Keratinocyte (primary cell): Measurements from ENCODE around the gene ZNF443. TPM values are rescaled to one million over a fixed set of nuclear protein-coding genes. Genes with fewer than 3 reads are reported as not detected.

Experiments
- DNase-seq: peaks from one replicate; pipeline ENCODE4 v3.0.0-alpha.2; 2011; ENCODE audit warnings: low read depth, missing footprints, low spot score
- FAIRE-seq: peaks from 2 replicates; lab custom pipeline; 2011; peaks lifted over from hg19 to GRCh38; lab: Jason Lieb, UNC
- H2AFZ ChIP-seq: 2 replicates; pipeline ENCODE4 v1.6.0; 2012; ENCODE audit warnings: low read length, control low read depth, inconsistent platforms; ENCODE audit not compliant: control insufficient read depth
- H3K27ac ChIP-seq: 2 replicates; pipeline ENCODE4 v1.5.1; 2011; ENCODE audit warnings: low read length; ENCODE audit not compliant: control insufficient read depth, insufficient read depth
- H3K27me3 ChIP-seq: 3 replicates; pipeline ENCODE4 v1.6.0; 2011; ENCODE audit warnings: low read length; ENCODE audit not compliant: control insufficient read depth, insufficient read depth; ENCODE audit errors: extremely low read depth
- H3K36me3 ChIP-seq, 2 experiments: 2 replicates in 1 of 2; 3 replicates in 1 of 2; pipeline ENCODE4 v1.5.1; 2011; ENCODE audit warnings: low read length in 2 of 2, mild to moderate bottlenecking in 1 of 2; ENCODE audit not compliant: control insufficient read depth in 2 of 2, insufficient read depth in 2 of 2; ENCODE audit errors: extremely low read depth in 1 of 2
- H3K4me1 ChIP-seq: 3 replicates; pipeline ENCODE4 v1.5.1; 2011; ENCODE audit warnings: low read length; ENCODE audit not compliant: control insufficient read depth, insufficient read depth; ENCODE audit errors: extremely low read depth
- H3K4me2 ChIP-seq: 3 replicates; pipeline ENCODE4 v1.6.0; 2011; ENCODE audit warnings: low read depth, low read length; ENCODE audit not compliant: control insufficient read depth, insufficient read depth; ENCODE audit errors: extremely low read depth
- H3K4me3 ChIP-seq, 3 experiments: fragments of 200-600 bp in 1 of 3; sonication (generic) in 1 of 3; 2 replicates in 2 of 3; 3 replicates in 1 of 3; pipeline ENCODE4 v1.5.1; 2011 to 2016; ENCODE audit warnings: low read length in 3 of 3, mild to moderate bottlenecking in 3 of 3, control low read depth in 2 of 3, inconsistent platforms in 1 of 3, low read depth in 1 of 3, mixed read lengths in 1 of 3, mixed run types in 1 of 3, moderate library complexity in 1 of 3; ENCODE audit not compliant: control insufficient read depth in 2 of 3, insufficient read depth in 2 of 3; ENCODE audit errors: extremely low read depth in 1 of 3
- H3K79me2 ChIP-seq: 2 replicates; pipeline ENCODE4 v1.6.0; 2012; ENCODE audit warnings: low read length; ENCODE audit not compliant: control insufficient read depth, insufficient read depth
- H3K9ac ChIP-seq: 3 replicates; pipeline ENCODE4 v1.6.0; 2011; ENCODE audit warnings: low read length; ENCODE audit not compliant: control insufficient read depth, insufficient read depth; ENCODE audit errors: extremely low read depth
- H3K9me1 ChIP-seq: 3 replicates; pipeline ENCODE4 v1.6.0; 2011; ENCODE audit warnings: low read length; ENCODE audit not compliant: control insufficient read depth, insufficient read depth; ENCODE audit errors: extremely low read depth
- H3K9me3 ChIP-seq: 2 replicates; pipeline ENCODE4 v1.5.1; 2012; ENCODE audit warnings: low read depth, low read length; ENCODE audit not compliant: control insufficient read depth
- H4K20me1 ChIP-seq: 3 replicates; pipeline ENCODE4 v1.6.0; 2011; ENCODE audit warnings: low read length; ENCODE audit not compliant: control insufficient read depth, insufficient read depth; ENCODE audit errors: extremely low read depth
- EZH2 ChIP-seq: IDR thresholded peaks from one replicate; pipeline ENCODE4 v1.6.1; 2012; ENCODE audit warnings: inconsistent platforms, mild to moderate bottlenecking, low read length, moderate library complexity
- dilution Hi-C: fragments of 300-500 bp; cut with MboI; formaldehyde crosslinking; loops from one replicate; pipeline ENCODE4 v1.7.0; 2020; ENCODE audit warnings: low sequenced_read_pairs; ENCODE audit not compliant: extremely low pct_ligation_motif_present
- polyA plus RNA-seq, 5 experiments: library from polyadenylated mRNA; depleted of rRNA in 3 of 5; stranded (reverse) in 3 of 5; stranded (forward) in 1 of 5; unstranded in 1 of 5; fragments of >200 nt; gene quantifications; 1 replicate in 1 of 5; 2 replicates in 3 of 5; 3 replicates in 1 of 5; pipeline versions ENCODE4 v1.2.1 to v1.2.3, GENCODE V29; 2011 to 2012; ENCODE audit warnings: missing spikeins in 2 of 5, low read depth in 1 of 5, low replicate concordance in 1 of 5
- TF ChIP-seq, protein P1 (sequence below), 3 experiments: IDR thresholded peaks in 1 of 3; conservative IDR thresholded peaks in 1 of 3; optimal IDR thresholded peaks in 1 of 3; 2 replicates in 2 of 3; 3 replicates in 1 of 3; pipeline versions ENCODE3 to v1.5.1; 2011; ENCODE audit warnings: low read length in 3 of 3, mild to moderate bottlenecking in 3 of 3, moderate library complexity in 2 of 3, control low read depth in 1 of 3, inconsistent platforms in 1 of 3; ENCODE audit not compliant: insufficient read depth in 2 of 3; ENCODE audit errors: extremely low read depth in 1 of 3

The ZNF443 gene
- polyA plus RNA-seq, 1 donor (not counting 4 experiments of a cell fraction or from before 2014, with no cell fraction given): 3.1 TPM

DNA sequence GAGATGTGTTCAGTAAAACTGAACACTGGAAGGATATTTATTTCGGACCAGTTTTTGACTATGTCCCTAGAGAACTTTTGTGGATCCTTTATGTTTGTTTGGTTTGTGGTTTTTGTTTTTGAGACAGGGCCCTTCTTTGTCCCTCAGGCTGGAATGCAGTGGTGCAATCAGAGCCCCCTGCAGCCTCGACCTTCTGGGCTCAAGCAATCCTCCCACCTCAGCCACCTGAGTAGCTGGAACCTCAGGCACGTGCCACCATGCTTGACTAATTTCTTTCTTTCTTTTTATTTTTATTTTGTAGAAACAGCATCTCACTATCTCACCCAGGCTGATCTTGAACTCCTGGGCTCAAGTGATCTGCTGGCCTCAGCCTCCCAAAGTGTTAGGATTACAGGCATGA, 44.8 kb upstream of the ZNF443 start:
- FAIRE-seq (no peak), DNase-seq (no peak)
- TF ChIP-seq, protein P1, sequence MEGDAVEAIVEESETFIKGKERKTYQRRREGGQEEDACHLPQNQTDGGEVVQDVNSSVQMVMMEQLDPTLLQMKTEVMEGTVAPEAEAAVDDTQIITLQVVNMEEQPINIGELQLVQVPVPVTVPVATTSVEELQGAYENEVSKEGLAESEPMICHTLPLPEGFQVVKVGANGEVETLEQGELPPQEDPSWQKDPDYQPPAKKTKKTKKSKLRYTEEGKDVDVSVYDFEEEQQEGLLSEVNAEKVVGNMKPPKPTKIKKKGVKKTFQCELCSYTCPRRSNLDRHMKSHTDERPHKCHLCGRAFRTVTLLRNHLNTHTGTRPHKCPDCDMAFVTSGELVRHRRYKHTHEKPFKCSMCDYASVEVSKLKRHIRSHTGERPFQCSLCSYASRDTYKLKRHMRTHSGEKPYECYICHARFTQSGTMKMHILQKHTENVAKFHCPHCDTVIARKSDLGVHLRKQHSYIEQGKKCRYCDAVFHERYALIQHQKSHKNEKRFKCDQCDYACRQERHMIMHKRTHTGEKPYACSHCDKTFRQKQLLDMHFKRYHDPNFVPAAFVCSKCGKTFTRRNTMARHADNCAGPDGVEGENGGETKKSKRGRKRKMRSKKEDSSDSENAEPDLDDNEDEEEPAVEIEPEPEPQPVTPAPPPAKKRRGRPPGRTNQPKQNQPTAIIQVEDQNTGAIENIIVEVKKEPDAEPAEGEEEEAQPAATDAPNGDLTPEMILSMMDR (optimal IDR thresholded peaks at IDR 0.05 in 1 of 3, IDR thresholded peaks at IDR 0.05 in 1 of 3, conservative IDR thresholded peaks at IDR 0.05 in 1 of 3; ENCODE audit: extremely low read depth in 1 of 3, insufficient read depth in 2 of 3, low read length in 3 of 3): no peak
- TF ChIP-seq EZH2: no peak
- no peak overlapping the region for H3K4me3 ChIP-seq
- no peaks in the 10 kb centered on the region for H3K9me1 ChIP-seq
- no peak overlapping the region for H3K27ac ChIP-seq
- no peak overlapping the region for H2AFZ ChIP-seq
- no peaks in the 10 kb centered on the region for H4K20me1 ChIP-seq
- no peak overlapping the region for H3K4me2 ChIP-seq
- no peak overlapping the region for H3K9ac ChIP-seq
- H3K9me3 ChIP-seq: no peaks in the 10 kb centered on the region
- H3K79me2 ChIP-seq: peaks cover 5% of the 10 kb centered on the region
- H3K27me3 ChIP-seq: no peaks in the 10 kb centered on the region
- dilution Hi-C loops: no loop called here
- H3K4me1 ChIP-seq: peaks cover 6% of the 10 kb centered on the region
- no peaks in the 10 kb centered on the region for H3K36me3 ChIP-seq

GRCh38 chr19:12485052-12485416, 44.2 kb upstream of the ZNF443 start:
- H3K9me1 ChIP-seq: no peaks in the 10 kb centered on the region
- H3K4me2 ChIP-seq: peak overlapping the region; percentile 89
- H3K36me3 ChIP-seq: no peaks in the 10 kb centered on the region
- peak overlapping the region; percentile 76 for H3K9ac ChIP-seq
- no peak for TF ChIP-seq EZH2
- TF ChIP-seq, protein P1 (optimal IDR thresholded peaks at IDR 0.05 in 1 of 3, IDR thresholded peaks at IDR 0.05 in 1 of 3, conservative IDR thresholded peaks at IDR 0.05 in 1 of 3; ENCODE audit: extremely low read depth in 1 of 3, insufficient read depth in 2 of 3, low read length in 3 of 3): no peak
- H3K4me1 ChIP-seq: peaks cover 6% of the 10 kb centered on the region
- H3K27me3 ChIP-seq: no peaks in the 10 kb centered on the region
- H3K27ac ChIP-seq: no peak overlapping the region
- peak overlapping the region; percentile 77 to 91 (median 88) for H3K4me3 ChIP-seq
- H3K79me2 ChIP-seq: peaks cover 5% of the 10 kb centered on the region
- H2AFZ ChIP-seq: peak overlapping the region; percentile 97
- H4K20me1 ChIP-seq: no peaks in the 10 kb centered on the region
- dilution Hi-C loops: no loop called here
- FAIRE-seq (no peak), DNase-seq (no peak)
- H3K9me3 ChIP-seq: no peaks in the 10 kb centered on the region
